CD4-positive, alpha-beta T cell (primary cell): ENCODE results near the gene TLR8. TPM values are rescaled to one million over a fixed set of nuclear protein-coding genes. Genes with fewer than 3 reads are reported as not detected.

Source experiments
- ATAC-seq: fragments of 200-7000 bp; cut with Tn5 transposase; one replicate; pipeline ENCODE4 v1.10.0; 2022; ENCODE audit warnings: mild to moderate bottlenecking; ENCODE audit not compliant: poor library complexity
- CTCF ChIA-PET: fragments of 350-600 bp; sonication (Branson Sonifier 250); formaldehyde crosslinking; loops from one replicate; lab custom pipeline; 2021; ENCODE audit warnings: antibody characterized with exemption, inconsistent platforms; lab: Charles Lee
- POLR2A ChIA-PET: fragments of 350-600 bp; sonication (Branson Sonifier 250); formaldehyde crosslinking; loops from one replicate; lab custom pipeline; 2021; ENCODE audit warnings: antibody characterized with exemption, inconsistent platforms; lab: Charles Lee
- DNase-seq, 14 experiments: peaks; one replicate each; pipeline ENCODE4 v3.0.0-alpha.2; 2013 to 2020; ENCODE audit warnings: mixed read lengths in 2 of 14
- H3K27ac ChIP-seq, 2 donors: one replicate each; pipeline versions ENCODE4 v1.5.1 to v1.7.0; 2013; ENCODE audit warnings: low read length in 2 of 2, low read depth in 1 of 2, mild to moderate bottlenecking in 1 of 2
- H3K27me3 ChIP-seq, 2 experiments: 1 replicate in 1 of 2; 2 replicates in 1 of 2; pipeline versions ENCODE4 v1.6.1 to v1.7.0; 2013; ENCODE audit warnings: low read length in 2 of 2, control low read depth in 1 of 2, mild to moderate bottlenecking in 1 of 2, moderate library complexity in 1 of 2; ENCODE audit not compliant: insufficient read depth in 2 of 2, control insufficient read depth in 1 of 2
- H3K36me3 ChIP-seq: one replicate; pipeline ENCODE4 v1.6.1; 2013; ENCODE audit warnings: low read length, control low read depth; ENCODE audit not compliant: insufficient read depth
- H3K4me1 ChIP-seq: one replicate; pipeline ENCODE4 v1.6.1; 2013; ENCODE audit warnings: low read length, control low read depth; ENCODE audit not compliant: insufficient read depth
- H3K4me3 ChIP-seq: one replicate; pipeline ENCODE4 v1.5.1; 2013; ENCODE audit warnings: mild to moderate bottlenecking, low read length, moderate library complexity
- H3K9me3 ChIP-seq, 2 experiments: 1 replicate in 1 of 2; 2 replicates in 1 of 2; pipeline versions ENCODE4 v1.6.1 to v1.7.0; 2013; ENCODE audit warnings: low read length in 2 of 2, mild to moderate bottlenecking in 2 of 2, control low read depth in 1 of 2, moderate library complexity in 1 of 2; ENCODE audit not compliant: control insufficient read depth in 1 of 2, insufficient read depth in 1 of 2
- H3K27ac Mint-ChIP-seq: one replicate; pipeline ENCODE4 v1.8.0; 2020; ENCODE audit warnings: mixed read lengths
- H3K27me3 Mint-ChIP-seq: one replicate; pipeline ENCODE4 v1.8.0; 2021; ENCODE audit warnings: mixed read lengths
- H3K36me3 Mint-ChIP-seq: one replicate; pipeline ENCODE4 v1.8.0; 2021; ENCODE audit warnings: low read depth, mixed read lengths
- H3K4me1 Mint-ChIP-seq: one replicate; pipeline ENCODE4 v1.8.0; 2021; ENCODE audit warnings: low read depth, mixed read lengths
- H3K4me3 Mint-ChIP-seq: one replicate; pipeline ENCODE4 v1.8.0; 2020; ENCODE audit warnings: mild to moderate bottlenecking, mixed read lengths
- H3K9me3 Mint-ChIP-seq: one replicate; pipeline ENCODE4 v1.8.0; 2020; ENCODE audit warnings: mixed read lengths
- intact Hi-C, 2 experiments: fragments of 100-400 bp; cut with DNase I in 1 of 2; cut with micrococcal nuclease in 1 of 2; formaldehyde crosslinking; loops; one replicate each; pipeline versions ENCODE4 v1.15.1 to v1.9.0; 2023 to 2025; cut with DNase I, micrococcal nuclease
- total RNA-seq, 174 experiments: library from RNA in 2 of 174; stranded (reverse) in 2 of 174; gene quantifications; one replicate each; pipeline ENCODE4 v1.2.3 and lab custom pipeline; 2021 to 2026
- TF ChIP-seq, protein P1 (sequence below): fragments of 200-600 bp; IDR thresholded peaks from one replicate; pipeline ENCODE4 v1.8.0; 2022; ENCODE audit warnings: antibody characterized with exemption, mild to moderate bottlenecking

Gene TLR8
- total RNA-seq, 2 experiments from 2014 or later, result 0.08 TPM

DNA sequence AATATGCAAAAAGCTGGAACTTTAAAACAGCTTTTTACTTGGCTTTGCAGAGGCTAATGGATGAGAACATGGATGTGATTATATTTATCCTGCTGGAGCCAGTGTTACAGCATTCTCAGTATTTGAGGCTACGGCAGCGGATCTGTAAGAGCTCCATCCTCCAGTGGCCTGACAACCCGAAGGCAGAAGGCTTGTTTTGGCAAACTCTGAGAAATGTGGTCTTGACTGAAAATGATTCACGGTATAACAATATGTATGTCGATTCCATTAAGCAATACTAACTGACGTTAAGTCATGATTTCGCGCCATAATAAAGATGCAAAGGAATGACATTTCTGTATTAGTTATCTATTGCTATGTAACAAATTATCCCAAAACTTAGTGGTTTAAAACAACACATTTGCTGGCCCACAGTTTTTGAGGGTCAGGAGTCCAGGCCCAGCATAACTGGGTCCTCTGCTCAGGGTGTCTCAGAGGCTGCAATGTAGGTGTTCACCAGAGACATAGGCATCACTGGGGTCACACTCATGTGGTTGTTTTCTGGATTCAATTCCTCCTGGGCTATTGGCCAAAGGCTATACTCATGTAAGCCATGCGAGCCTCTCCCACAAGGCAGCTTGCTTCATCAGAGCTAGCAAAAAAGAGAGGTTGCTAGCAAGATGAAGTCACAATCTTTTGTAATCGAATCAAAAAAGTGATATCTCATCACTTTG lies 15.6 kb downstream of the TLR8 start:
- Mint-ChIP-seq H3K9me3 (no peaks in the 10 kb centered on the region), H3K27ac (no peak overlapping the region), H3K27me3 (peaks cover 5% of the 10 kb centered on the region), H3K4me1 (no peaks in the 10 kb centered on the region), H3K4me3 (no peak overlapping the region), H3K36me3 (no peaks in the 10 kb centered on the region)
- DNase-seq, result no peak
- Histone ChIP-seq H3K4me1 (no peaks in the 10 kb centered on the region), H3K27ac (no peak overlapping the region), H3K27me3 (peaks cover 0 to 7% of the 10 kb centered on the region in 2 experiments), H3K9me3 (no peaks in the 10 kb centered on the region), H3K4me3 (no peak overlapping the region), H3K36me3 (no peaks in the 10 kb centered on the region)
- TF ChIP-seq, protein P1, sequence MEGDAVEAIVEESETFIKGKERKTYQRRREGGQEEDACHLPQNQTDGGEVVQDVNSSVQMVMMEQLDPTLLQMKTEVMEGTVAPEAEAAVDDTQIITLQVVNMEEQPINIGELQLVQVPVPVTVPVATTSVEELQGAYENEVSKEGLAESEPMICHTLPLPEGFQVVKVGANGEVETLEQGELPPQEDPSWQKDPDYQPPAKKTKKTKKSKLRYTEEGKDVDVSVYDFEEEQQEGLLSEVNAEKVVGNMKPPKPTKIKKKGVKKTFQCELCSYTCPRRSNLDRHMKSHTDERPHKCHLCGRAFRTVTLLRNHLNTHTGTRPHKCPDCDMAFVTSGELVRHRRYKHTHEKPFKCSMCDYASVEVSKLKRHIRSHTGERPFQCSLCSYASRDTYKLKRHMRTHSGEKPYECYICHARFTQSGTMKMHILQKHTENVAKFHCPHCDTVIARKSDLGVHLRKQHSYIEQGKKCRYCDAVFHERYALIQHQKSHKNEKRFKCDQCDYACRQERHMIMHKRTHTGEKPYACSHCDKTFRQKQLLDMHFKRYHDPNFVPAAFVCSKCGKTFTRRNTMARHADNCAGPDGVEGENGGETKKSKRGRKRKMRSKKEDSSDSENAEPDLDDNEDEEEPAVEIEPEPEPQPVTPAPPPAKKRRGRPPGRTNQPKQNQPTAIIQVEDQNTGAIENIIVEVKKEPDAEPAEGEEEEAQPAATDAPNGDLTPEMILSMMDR, result no peak
- intact Hi-C loops, result no loop called here
- no peak for ATAC-seq
- ChIA-PET POLR2A (interaction anchor here (0.6 kb wide), 1 partner anchor 1997 kb away, joined by 3 read pairs; no protein-coding TSS in a partner anchor), CTCF (no interaction called here)

DNA sequence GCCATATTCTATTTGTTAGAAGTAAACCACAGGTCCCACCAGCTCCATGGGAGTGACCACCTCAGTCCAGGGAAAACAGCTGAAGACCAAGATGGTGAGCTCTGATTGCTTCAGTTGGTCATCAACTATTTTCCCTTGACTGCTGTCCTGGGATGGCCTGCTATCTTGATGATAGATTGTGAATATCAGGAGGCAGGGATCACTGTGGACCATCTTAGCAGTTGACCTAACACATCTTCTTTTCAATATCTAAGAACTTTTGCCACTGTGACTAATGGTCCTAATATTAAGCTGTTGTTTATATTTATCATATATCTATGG lies 16.1 kb downstream of the TLR8 start:
- Mint-ChIP-seq H3K9me3 (no peaks in the 10 kb centered on the region), H3K36me3 (no peaks in the 10 kb centered on the region), H3K4me3 (no peak overlapping the region), H3K4me1 (no peaks in the 10 kb centered on the region), H3K27ac (no peak overlapping the region), H3K27me3 (peaks cover 5% of the 10 kb centered on the region)
- Histone ChIP-seq H3K4me1 (no peaks in the 10 kb centered on the region), H3K4me3 (no peak overlapping the region), H3K36me3 (no peaks in the 10 kb centered on the region), H3K27me3 (peaks cover 0 to 6% of the 10 kb centered on the region in 2 experiments), H3K27ac (no peak overlapping the region), H3K9me3 (no peaks in the 10 kb centered on the region)
- ATAC-seq (no peak), DNase-seq (no peak)
- ChIA-PET POLR2A (interaction anchor here (0.6 kb wide), 1 partner anchor 1997 kb away, joined by 3 read pairs; no protein-coding TSS in a partner anchor), CTCF (no interaction called here)
- TF ChIP-seq, protein P1, result no peak
- intact Hi-C loops, result no loop called here

DNA sequence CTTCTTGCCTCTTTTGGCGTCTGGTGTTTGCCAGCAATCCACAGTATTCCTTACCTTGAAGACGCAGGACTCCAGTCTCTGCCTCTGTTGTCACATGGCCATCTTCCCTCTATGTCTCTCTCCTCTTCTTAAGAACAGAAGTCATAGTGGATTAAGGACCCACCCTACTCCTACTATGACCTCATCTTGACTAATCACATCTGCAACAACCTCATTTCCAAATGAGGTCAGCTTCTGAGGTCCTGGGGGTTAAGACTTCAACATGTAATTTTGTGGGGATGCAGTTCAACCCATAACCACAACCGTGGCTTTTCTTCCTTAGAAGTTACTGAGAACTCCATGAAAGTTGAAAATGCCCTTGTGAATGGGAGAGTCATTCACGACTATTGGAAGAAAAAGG lies 23.3 kb downstream of the TLR8 start:
- Histone ChIP-seq H3K36me3 (no peaks in the 10 kb centered on the region), H3K4me3 (no peak overlapping the region), H3K27me3 (peaks cover 0 to 2% of the 10 kb centered on the region in 2 experiments), H3K9me3 (no peaks in the 10 kb centered on the region), H3K27ac (no peak overlapping the region), H3K4me1 (no peaks in the 10 kb centered on the region)
- intact Hi-C loops, result no loop called here
- ATAC-seq (no peak), DNase-seq (no peak)
- no peak overlapping the region for H3K4me3 Mint-ChIP-seq
- no peaks in the 10 kb centered on the region for H3K27me3 Mint-ChIP-seq
- no peak overlapping the region for H3K27ac Mint-ChIP-seq
- TF ChIP-seq, protein P1, result no peak
- ChIA-PET POLR2A (interaction anchor here (0.5 kb wide), 1 partner anchor 152 kb away, joined by 3 read pairs; no protein-coding TSS in a partner anchor), CTCF (no interaction called here)
- H3K9me3 Mint-ChIP-seq, result no peaks in the 10 kb centered on the region
- no peaks in the 10 kb centered on the region for H3K4me1 Mint-ChIP-seq
- H3K36me3 Mint-ChIP-seq, result no peaks in the 10 kb centered on the region
